ENCODE measurements around the gene CLPTM1. TPM values are rescaled to one million over a fixed set of nuclear protein-coding genes. Genes with fewer than 3 reads are reported as not detected.
"Not testable (repeated sequence)": the region's sequence is repeated elsewhere in the genome, so short reads cannot be mapped to it uniquely, and the experiment has no call there.

CLPTM1 gene
- total and polyA plus RNA-seq, 2 experiments from 2014 or later = 41.6 to 71.5 TPM

- peaks cover 24% of the 10 kb centered on the region for H3K4me1 ChIP-seq (ENCODE audit: insufficient read depth)
- not testable (repeated sequence) for H3K9me3 Mint-ChIP-seq; H3K27ac ChIP-seq (ENCODE audit: low read depth); H3K4me3 ChIP-seq; DNase-seq (ENCODE audit: low spot score); H4K20me1 ChIP-seq (replicated peaks; ENCODE audit: insufficient read depth); H3K4me3 Mint-ChIP-seq; H3K9me2 ChIP-seq (ENCODE audit: insufficient read depth); H3K4me2 ChIP-seq; ATAC-seq; H3K27ac Mint-ChIP-seq; H2AFZ ChIP-seq; H3K27me3 ChIP-seq (ENCODE audit: insufficient read depth)
- peaks cover 24% of the 10 kb centered on the region for H3F3A ChIP-seq (replicated peaks; ENCODE audit: low read depth)
- peaks cover 16% of the 10 kb centered on the region for H3K36me3 ChIP-seq (ENCODE audit: insufficient read depth)
- peaks cover 37% of the 10 kb centered on the region for H3K4me1 Mint-ChIP-seq
- H3K79me2 ChIP-seq (replicated peaks; ENCODE audit: insufficient read depth) = peaks cover 11% of the 10 kb centered on the region
- peaks cover 18% of the 10 kb centered on the region for H3K27me3 Mint-ChIP-seq (ENCODE audit: insufficient read depth, low read depth, poor library complexity)
- peaks cover 27% of the 10 kb centered on the region for H3K36me3 Mint-ChIP-seq (ENCODE audit: low read depth)
Measured at GRCh38 chr19:44911896-44912295, 43.3 kb upstream of the CLPTM1 start.

GRCh38 chr19:44912854-44913253, 42.3 kb upstream of the CLPTM1 start:
- Histone ChIP-seq H3K4me3 (no peak overlapping the region), H3K4me2 (no peak overlapping the region), H3K79me2 (replicated peaks; ENCODE audit: insufficient read depth) (peaks cover 2% of the 10 kb centered on the region; the same call in 1 of the 2 replicates), H3K36me3 (ENCODE audit: insufficient read depth) (peaks cover 6% of the 10 kb centered on the region), H3K27ac (ENCODE audit: low read depth) (no peak overlapping the region), H3K4me1 (ENCODE audit: insufficient read depth) (peaks cover 22% of the 10 kb centered on the region), H3K9me2 (ENCODE audit: insufficient read depth) (no peaks in the 10 kb centered on the region), H3K27me3 (ENCODE audit: insufficient read depth) (no peaks in the 10 kb centered on the region), H3F3A (replicated peaks; ENCODE audit: low read depth) (peaks cover 14% of the 10 kb centered on the region), H2AFZ (no peak overlapping the region), H4K20me1 (replicated peaks; ENCODE audit: insufficient read depth) (no peaks in the 10 kb centered on the region)
- Mint-ChIP-seq H3K9me3 (no peaks in the 10 kb centered on the region), H3K27ac (no peak overlapping the region; the same call in none of the 2 replicates), H3K4me1 (peaks cover 37% of the 10 kb centered on the region), H3K36me3 (ENCODE audit: low read depth) (peaks cover 18% of the 10 kb centered on the region), H3K27me3 (ENCODE audit: insufficient read depth, low read depth, poor library complexity) (peaks cover 19% of the 10 kb centered on the region), H3K4me3 (no peak overlapping the region; the same call in 2 of the 3 replicates)
- no peak for ATAC-seq
- DNase-seq (ENCODE audit: low spot score) = no peak
- TF ChIP-seq REST (IDR thresholded peaks at IDR 0.05; ENCODE audit: unreplicated experiment) = no peak
- TF ChIP-seq POLR2AphosphoS5 (IDR thresholded peaks at IDR 0.05; ENCODE audit: low read depth) = no peak
- no peak for TF ChIP-seq ZNF331 (CRISPR knock-in tag; IDR thresholded peaks at IDR 0.05; ENCODE audit: low read depth)
- TF ChIP-seq CREB1 (CRISPR knock-in tag; IDR thresholded peaks at IDR 0.05; ENCODE audit: low read depth) = no peak
- TF ChIP-seq ZNF114 (CRISPR knock-in tag; IDR thresholded peaks at IDR 0.05) = no peak
- no peak for TF ChIP-seq ZNF462 (CRISPR knock-in tag; IDR thresholded peaks at IDR 0.05)
- TF ChIP-seq EZH2 (IDR thresholded peaks at IDR 0.05; ENCODE audit: low read depth, unreplicated experiment) = no peak
- TF ChIP-seq ETS1 (IDR thresholded peaks at IDR 0.05) = no peak
- TF ChIP-seq NANOG (IDR thresholded peaks at IDR 0.05; ENCODE audit: borderline replicate concordance) = no peak
- no peak for TF ChIP-seq CTCF (conservative IDR thresholded peaks at IDR 0.05; ENCODE audit: low read depth in 2 of 2)

Data from GM23338 (cell line).